ENCODE results near the gene UQCRC2.

DNA sequence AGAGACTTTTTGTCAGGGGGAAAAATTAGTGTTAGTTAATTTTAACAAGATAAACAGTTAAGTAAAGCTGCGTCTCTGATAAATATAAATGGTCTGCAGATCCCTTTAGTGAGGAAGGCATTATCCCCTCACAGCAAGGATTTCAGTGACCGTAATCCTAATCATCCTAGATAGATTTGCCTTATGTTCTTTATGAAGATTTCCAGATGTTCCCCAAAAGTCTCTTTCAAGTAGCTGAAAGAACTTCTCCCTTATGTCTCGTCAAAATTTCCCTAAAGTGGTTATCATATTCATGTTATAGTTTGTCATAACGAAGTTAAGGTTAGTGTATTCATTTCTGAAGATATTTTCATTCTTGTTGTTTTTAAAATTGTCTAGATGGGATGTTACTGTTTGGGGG, 60.3 kb downstream of the UQCRC2 start:
- TF ChIP-seq CTCF (conservative IDR thresholded peaks at IDR 0.05 in 1 of 2, IDR thresholded peaks at IDR 0.05 in 1 of 2; ENCODE audit: low read depth in 1 of 2, low read length in 2 of 2) (no peak), EZH2 (IDR thresholded peaks at IDR 0.05; ENCODE audit: low read length, missing control alignments) (no peak)
